ENCODE measurements around the gene TMEM98.
"Not testable (repeated sequence)": the region's sequence is repeated elsewhere in the genome, so short reads cannot be mapped to it uniquely, and the experiment has no call there.

The TMEM98 gene

GRCh38 chr17:32980230-32980629 lies 52.3 kb downstream of the TMEM98 start:
- Mint-ChIP-seq H3K4me3 (no peak overlapping the region), H3K36me3 (ENCODE audit: low read depth) (peaks cover 4% of the 10 kb centered on the region), H3K9me3 (peaks cover 24% of the 10 kb centered on the region), H3K27me3 (ENCODE audit: low read depth) (no peaks in the 10 kb centered on the region), H3K27ac (no peak overlapping the region), H3K4me1 (no peaks in the 10 kb centered on the region)
- TF ChIP-seq CTCF (IDR thresholded peaks at IDR 0.05; ENCODE audit: unreplicated experiment in 3 of 3): no peak

GRCh38 chr17:32981611-32982010 lies 53.7 kb downstream of the TMEM98 start:
- H3K4me1 Mint-ChIP-seq; H3K27me3 Mint-ChIP-seq (ENCODE audit: low read depth); H3K27ac Mint-ChIP-seq; H3K36me3 Mint-ChIP-seq (ENCODE audit: low read depth); H3K4me3 Mint-ChIP-seq: not testable (repeated sequence)
- H3K9me3 Mint-ChIP-seq: peaks cover 24% of the 10 kb centered on the region

- no peaks in the 10 kb centered on the region for H3K27me3 Mint-ChIP-seq (ENCODE audit: low read depth)
- no peaks in the 10 kb centered on the region for H3K4me1 Mint-ChIP-seq
- no peak overlapping the region for H3K4me3 Mint-ChIP-seq
- peaks cover 4% of the 10 kb centered on the region for H3K36me3 Mint-ChIP-seq (ENCODE audit: low read depth)
- no peak overlapping the region for H3K27ac Mint-ChIP-seq
- TF ChIP-seq CTCF (IDR thresholded peaks at IDR 0.05; ENCODE audit: unreplicated experiment in 3 of 3): no peak
- peaks cover 35% of the 10 kb centered on the region for H3K9me3 Mint-ChIP-seq
Observed at GRCh38 chr17:32985050-32985756, 57.2 kb downstream of the TMEM98 start.

- not testable (repeated sequence) for H3K27ac Mint-ChIP-seq; H3K27me3 Mint-ChIP-seq (ENCODE audit: low read depth); H3K4me1 Mint-ChIP-seq; H3K36me3 Mint-ChIP-seq (ENCODE audit: low read depth); H3K4me3 Mint-ChIP-seq
- H3K9me3 Mint-ChIP-seq: peaks cover 25% of the 10 kb centered on the region
Observed at GRCh38 chr17:32987453-32987805, 59.5 kb downstream of the TMEM98 start.

GRCh38 chr17:32987868-32988267 lies 59.9 kb downstream of the TMEM98 start:
- H3K27ac Mint-ChIP-seq; H3K4me3 Mint-ChIP-seq; H3K36me3 Mint-ChIP-seq (ENCODE audit: low read depth); H3K4me1 Mint-ChIP-seq; H3K27me3 Mint-ChIP-seq (ENCODE audit: low read depth): not testable (repeated sequence)
- peaks cover 21% of the 10 kb centered on the region for H3K9me3 Mint-ChIP-seq

- H3K4me1 Mint-ChIP-seq: no peaks in the 10 kb centered on the region
- TF ChIP-seq CTCF (IDR thresholded peaks at IDR 0.05; ENCODE audit: unreplicated experiment in 3 of 3): no peak
- H3K4me3 Mint-ChIP-seq: no peak overlapping the region
- no peak overlapping the region for H3K27ac Mint-ChIP-seq
- H3K9me3 Mint-ChIP-seq: peaks cover 19% of the 10 kb centered on the region
- no peaks in the 10 kb centered on the region for H3K27me3 Mint-ChIP-seq (ENCODE audit: low read depth)
- H3K36me3 Mint-ChIP-seq (ENCODE audit: low read depth): no peaks in the 10 kb centered on the region
Observed at GRCh38 chr17:32988481-32989101, 60.6 kb downstream of the TMEM98 start.

- no peak overlapping the region for H3K4me3 Mint-ChIP-seq
- TF ChIP-seq CTCF (IDR thresholded peaks at IDR 0.05; ENCODE audit: unreplicated experiment in 3 of 3): no peak
- no peaks in the 10 kb centered on the region for H3K36me3 Mint-ChIP-seq (ENCODE audit: low read depth)
- no peaks in the 10 kb centered on the region for H3K4me1 Mint-ChIP-seq
- peaks cover 12% of the 10 kb centered on the region for H3K27me3 Mint-ChIP-seq (ENCODE audit: low read depth)
- H3K9me3 Mint-ChIP-seq: peaks cover 14% of the 10 kb centered on the region
- H3K27ac Mint-ChIP-seq: no peak overlapping the region
Observed at GRCh38 chr17:32992321-32993033, 64.5 kb downstream of the TMEM98 start.

Data from nephron (organoid).